HG03095 (cell line): Measurements from ENCODE around the gene SLC35F1.
A peak's percentile ranks its signal among the peaks of the same experiment; 100 is the strongest.

Source experiments
- ATAC-seq: cut with Tn5 transposase; IDR thresholded peaks from one replicate; pipeline ENCODE4 v1.9.1; 2021; ENCODE audit warnings: moderate library complexity; ENCODE audit not compliant: unreplicated experiment

SLC35F1 gene

GRCh38 chr6:118344014-118344670 is 437.1 kb downstream of the SLC35F1 start:
- ATAC-seq: no peak

DNA sequence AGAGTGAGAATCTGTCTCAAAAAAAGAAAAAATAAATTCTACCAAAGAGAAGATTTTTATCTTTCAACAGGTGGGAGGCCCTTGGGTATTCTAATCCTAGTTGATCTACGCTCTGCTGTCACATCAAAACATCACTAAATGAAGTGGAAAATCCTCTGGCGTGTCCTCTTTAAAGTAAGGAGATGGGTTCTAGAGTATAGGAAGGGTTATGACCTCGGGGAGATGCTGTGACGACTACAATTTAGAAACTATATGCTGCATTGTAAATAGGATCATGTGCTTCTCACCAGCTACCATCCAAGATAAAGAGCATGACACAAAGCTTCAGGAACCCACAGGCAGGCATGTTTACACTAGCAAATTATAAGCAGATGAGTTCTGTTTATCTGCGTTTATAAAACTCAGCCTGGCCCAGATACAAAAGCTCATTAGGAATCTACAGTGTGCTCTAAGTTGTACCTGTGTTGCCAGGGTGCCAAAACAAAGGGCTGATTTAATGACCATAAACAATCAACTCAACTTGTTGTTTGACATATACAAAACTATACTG is 443.9 kb downstream of the SLC35F1 start:
- ATAC-seq: no peak

DNA sequence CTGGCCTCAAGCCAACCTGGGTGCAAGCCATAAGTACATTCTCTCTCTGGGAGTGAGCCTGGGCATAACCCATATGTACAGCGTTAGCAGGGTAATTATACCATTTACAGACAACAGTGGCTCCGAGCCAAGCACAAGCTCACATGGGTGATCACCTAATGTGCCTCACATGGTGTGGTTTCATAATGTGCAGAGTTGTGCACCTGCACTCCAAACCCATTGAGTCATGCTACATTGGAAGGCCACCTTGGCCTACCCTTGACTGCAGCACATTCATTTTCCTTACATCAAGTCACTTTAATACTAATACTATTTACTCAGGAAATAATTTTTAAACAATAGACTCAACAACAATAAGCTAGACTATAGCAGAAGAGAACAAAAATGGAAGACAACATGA is 446.5 kb downstream of the SLC35F1 start:
- no peak for ATAC-seq

DNA sequence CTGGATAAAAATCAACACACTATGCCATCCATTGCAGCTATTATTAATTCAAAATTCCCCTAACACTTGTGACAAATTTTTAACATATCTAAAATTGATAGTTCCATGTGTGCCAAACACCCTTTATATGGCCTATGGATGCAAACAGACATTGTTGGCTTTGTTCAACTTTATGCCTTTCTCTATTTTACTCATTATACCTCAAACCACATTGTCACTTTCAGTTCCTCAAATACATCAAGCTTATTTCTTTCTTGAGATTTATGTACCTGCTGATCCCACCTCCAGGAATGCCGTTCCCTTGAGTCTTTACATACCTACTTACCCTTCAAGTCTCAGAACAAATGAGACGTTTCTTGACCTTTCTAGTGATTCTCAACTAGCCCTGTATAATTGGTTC is 447.6 kb downstream of the SLC35F1 start:
- peak; percentile 99 for ATAC-seq

DNA sequence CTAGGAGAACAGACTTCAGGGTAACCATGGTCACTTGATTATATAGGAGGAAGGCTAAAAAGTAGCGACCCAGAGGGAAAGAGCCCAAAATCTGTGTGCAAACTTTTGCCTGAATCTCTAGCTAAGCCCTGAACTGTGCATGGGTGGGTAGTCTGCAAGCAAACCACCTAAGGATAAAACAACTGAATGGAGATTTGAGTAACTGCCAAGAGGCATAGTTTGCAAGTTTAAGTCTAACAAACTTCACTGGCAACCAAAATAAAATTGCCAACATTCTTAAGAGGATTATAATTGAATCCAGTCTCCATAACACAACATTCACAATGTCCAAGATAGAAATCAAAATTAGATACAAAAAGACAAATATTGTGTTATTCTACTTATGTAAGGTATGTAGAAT is 449.0 kb downstream of the SLC35F1 start:
- no peak for ATAC-seq

- ATAC-seq: no peak
These were observed 449.6 kb downstream of the SLC35F1 start for GRCh38 chr6:118356686-118357085.
